HT-29 (cell line): ENCODE results near the gene MDK. TPM values are rescaled to one million over a fixed set of nuclear protein-coding genes. Genes with fewer than 3 reads are reported as not detected.

ENCODE experiments used
- small RNA-seq: library from RNA; depleted of rRNA; stranded (forward); fragments of <200 nt; gene quantifications from one replicate; pipeline ENCODE3, GENCODE V24; 2014
- total RNA-seq: library from RNA; depleted of rRNA; stranded (reverse); fragments of >200 nt; shearing (Covaris generic); gene quantifications from 2 replicates; pipeline ENCODE4 v1.2.3, GENCODE V29; 2014; rRNA removed

Gene MDK
- total RNA-seq, 1 experiment from 2014 or later = 110 TPM

Small RNAs within 50 kb of the gene (small RNA-seq; reads per million reads assigned to genes)
- gene MIR4688 = not detected

Other genes with a start within 250 kb of the MDK start
- 50.1 and 64.2 TPM in 2 replicates for gene CREB3L1, start 104.0 kb upstream of the MDK start, total RNA-seq
- gene DGKZ, start 34.2 kb upstream of the MDK start, total RNA-seq = 190 and 194 TPM in 2 replicates
- 0.05 and 0.70 TPM in 2 replicates for gene CHRM4, start 10.1 kb downstream of the MDK start, total RNA-seq
- gene AMBRA1, start 212.4 kb downstream of the MDK start, total RNA-seq = 34.0 and 34.1 TPM in 2 replicates
- gene HARBI1, start 235.6 kb downstream of the MDK start, total RNA-seq = 8.0 and 8.3 TPM in 2 replicates
- 140 and 152 TPM in 2 replicates for gene ATG13, start 235.9 kb downstream of the MDK start, total RNA-seq